ENCODE measurements around the gene TAMM41.

Gene TAMM41

DNA sequence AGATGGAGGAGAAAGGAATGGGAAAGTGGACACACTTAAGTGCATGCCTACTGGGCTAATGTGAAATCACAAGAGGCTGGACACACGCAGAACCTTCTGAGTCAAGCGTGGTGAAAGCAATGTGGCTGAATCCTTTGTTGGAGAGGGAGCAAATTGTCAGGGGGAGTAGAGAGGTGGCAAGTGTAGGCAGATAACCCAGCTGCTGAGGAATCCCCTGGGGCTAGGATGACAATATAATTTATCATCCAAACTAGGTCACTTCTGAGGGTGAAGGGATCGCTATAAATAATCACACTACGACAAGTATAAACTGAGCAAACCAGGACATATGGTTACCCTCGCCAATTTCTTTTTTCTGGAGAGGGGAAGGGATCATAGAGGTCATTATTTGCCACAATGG lies 28.7 kb downstream of the TAMM41 start:
- H3K36me3 ChIP-seq (replicated peaks; ENCODE audit: insufficient read depth, low read length): no peaks in the 10 kb centered on the region
- H3K9ac ChIP-seq (ENCODE audit: low read length): no peak overlapping the region
- no peaks in the 10 kb centered on the region for H3K4me1 ChIP-seq (ENCODE audit: low read length)
- H4K20me1 ChIP-seq (ENCODE audit: insufficient read depth, low read length): no peaks in the 10 kb centered on the region
- DNase-seq: no peak
- no peaks in the 10 kb centered on the region for H3F3A ChIP-seq (ENCODE audit: insufficient read depth, low read length)
- H3K4me3 ChIP-seq (ENCODE audit: low read length): no peak overlapping the region
- H3K27me3 ChIP-seq (replicated peaks; ENCODE audit: insufficient read depth, low read length): no peaks in the 10 kb centered on the region
- no peak overlapping the region for H3K27ac ChIP-seq (ENCODE audit: low read length)
- H3K4me2 ChIP-seq (ENCODE audit: low read depth, low read length): no peak overlapping the region
- H3K9me3 ChIP-seq (replicated peaks; ENCODE audit: insufficient read depth, low read length): no peaks in the 10 kb centered on the region
- H2AFZ ChIP-seq (ENCODE audit: low read length): no peak overlapping the region
- H3K79me2 ChIP-seq (ENCODE audit: low read length): no peaks in the 10 kb centered on the region
- TF ChIP-seq, protein P1, sequence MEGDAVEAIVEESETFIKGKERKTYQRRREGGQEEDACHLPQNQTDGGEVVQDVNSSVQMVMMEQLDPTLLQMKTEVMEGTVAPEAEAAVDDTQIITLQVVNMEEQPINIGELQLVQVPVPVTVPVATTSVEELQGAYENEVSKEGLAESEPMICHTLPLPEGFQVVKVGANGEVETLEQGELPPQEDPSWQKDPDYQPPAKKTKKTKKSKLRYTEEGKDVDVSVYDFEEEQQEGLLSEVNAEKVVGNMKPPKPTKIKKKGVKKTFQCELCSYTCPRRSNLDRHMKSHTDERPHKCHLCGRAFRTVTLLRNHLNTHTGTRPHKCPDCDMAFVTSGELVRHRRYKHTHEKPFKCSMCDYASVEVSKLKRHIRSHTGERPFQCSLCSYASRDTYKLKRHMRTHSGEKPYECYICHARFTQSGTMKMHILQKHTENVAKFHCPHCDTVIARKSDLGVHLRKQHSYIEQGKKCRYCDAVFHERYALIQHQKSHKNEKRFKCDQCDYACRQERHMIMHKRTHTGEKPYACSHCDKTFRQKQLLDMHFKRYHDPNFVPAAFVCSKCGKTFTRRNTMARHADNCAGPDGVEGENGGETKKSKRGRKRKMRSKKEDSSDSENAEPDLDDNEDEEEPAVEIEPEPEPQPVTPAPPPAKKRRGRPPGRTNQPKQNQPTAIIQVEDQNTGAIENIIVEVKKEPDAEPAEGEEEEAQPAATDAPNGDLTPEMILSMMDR (IDR thresholded peaks at IDR 0.05; ENCODE audit: low read length): no peak
- TF ChIP-seq EZH2 (optimal IDR thresholded peaks at IDR 0.05; ENCODE audit: low read depth, low read length): no peak
- TF ChIP-seq EZH2phosphoT487 (IDR thresholded peaks at IDR 0.05; ENCODE audit: low read length): no peak
- H3K9me2 ChIP-seq (replicated peaks; ENCODE audit: insufficient read depth, low read length): no peaks in the 10 kb centered on the region

DNA sequence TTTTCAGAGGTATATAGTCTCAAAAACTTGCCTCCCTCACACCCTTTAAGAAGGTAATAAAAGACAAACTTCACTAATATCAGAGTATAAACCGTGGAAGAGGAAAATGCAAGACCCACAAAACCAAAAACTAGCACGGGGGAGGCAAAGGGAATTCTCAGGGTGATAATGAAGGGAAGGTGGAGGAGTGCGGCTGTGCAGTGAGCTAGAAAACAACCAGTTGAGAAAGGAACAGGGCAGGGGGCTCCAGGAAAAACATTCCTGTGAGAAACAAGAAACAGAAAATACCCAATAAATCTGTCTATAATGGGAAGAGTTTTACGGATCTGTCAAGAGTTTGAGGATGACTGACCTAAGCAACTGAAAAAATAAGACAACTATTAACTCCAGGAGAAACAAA lies 31.6 kb downstream of the TAMM41 start:
- H3K4me3 ChIP-seq (ENCODE audit: low read length): no peak overlapping the region
- H4K20me1 ChIP-seq (ENCODE audit: insufficient read depth, low read length): no peaks in the 10 kb centered on the region
- no peaks in the 10 kb centered on the region for H3K27me3 ChIP-seq (replicated peaks; ENCODE audit: insufficient read depth, low read length)
- no peaks in the 10 kb centered on the region for H3K4me1 ChIP-seq (ENCODE audit: low read length)
- TF ChIP-seq, protein P1 (IDR thresholded peaks at IDR 0.05; ENCODE audit: low read length): no peak
- TF ChIP-seq EZH2phosphoT487 (IDR thresholded peaks at IDR 0.05; ENCODE audit: low read length) (no peak), EZH2 (optimal IDR thresholded peaks at IDR 0.05; ENCODE audit: low read depth, low read length) (no peak)
- H3K9me3 ChIP-seq (replicated peaks; ENCODE audit: insufficient read depth, low read length): no peaks in the 10 kb centered on the region
- no peak overlapping the region for H3K9ac ChIP-seq (ENCODE audit: low read length)
- no peak overlapping the region for H3K4me2 ChIP-seq (ENCODE audit: low read depth, low read length)
- H3K79me2 ChIP-seq (ENCODE audit: low read length): no peaks in the 10 kb centered on the region
- no peak for DNase-seq
- no peak overlapping the region for H2AFZ ChIP-seq (ENCODE audit: low read length)
- no peaks in the 10 kb centered on the region for H3K36me3 ChIP-seq (replicated peaks; ENCODE audit: insufficient read depth, low read length)
- no peak overlapping the region for H3K27ac ChIP-seq (ENCODE audit: low read length)
- no peaks in the 10 kb centered on the region for H3F3A ChIP-seq (ENCODE audit: insufficient read depth, low read length)
- H3K9me2 ChIP-seq (replicated peaks; ENCODE audit: insufficient read depth, low read length): no peaks in the 10 kb centered on the region

DNA sequence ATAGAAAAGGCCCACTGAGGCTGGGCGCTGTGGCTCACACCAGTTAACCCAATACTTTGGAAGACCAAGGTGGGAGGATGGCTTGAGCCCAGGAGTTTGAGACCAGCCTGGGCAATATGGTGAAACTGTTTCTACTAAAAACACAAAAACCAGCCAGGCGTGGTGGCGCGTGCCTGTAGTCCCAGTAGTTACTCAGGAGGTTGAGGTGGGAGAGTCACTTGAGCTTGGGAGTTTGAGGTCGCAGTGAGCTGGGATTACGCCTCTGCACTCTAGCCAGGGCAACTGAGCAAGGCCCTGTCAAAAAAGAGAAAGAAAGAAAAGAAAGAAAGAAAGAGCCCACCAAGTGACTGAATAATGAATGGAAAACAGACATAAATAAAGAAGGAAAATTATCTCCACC lies 32.0 kb downstream of the TAMM41 start:
- Histone ChIP-seq H3K4me3 (ENCODE audit: low read length) (no peak overlapping the region), H3F3A (ENCODE audit: insufficient read depth, low read length) (no peaks in the 10 kb centered on the region), H3K79me2 (ENCODE audit: low read length) (no peaks in the 10 kb centered on the region), H2AFZ (ENCODE audit: low read length) (no peak overlapping the region), H3K4me2 (ENCODE audit: low read depth, low read length) (no peak overlapping the region), H3K9me2 (replicated peaks; ENCODE audit: insufficient read depth, low read length) (no peaks in the 10 kb centered on the region), H4K20me1 (ENCODE audit: insufficient read depth, low read length) (no peaks in the 10 kb centered on the region), H3K4me1 (ENCODE audit: low read length) (no peaks in the 10 kb centered on the region), H3K9ac (ENCODE audit: low read length) (no peak overlapping the region), H3K9me3 (replicated peaks; ENCODE audit: insufficient read depth, low read length) (no peaks in the 10 kb centered on the region), H3K36me3 (replicated peaks; ENCODE audit: insufficient read depth, low read length) (no peaks in the 10 kb centered on the region), H3K27ac (ENCODE audit: low read length) (no peak overlapping the region), H3K27me3 (replicated peaks; ENCODE audit: insufficient read depth, low read length) (no peaks in the 10 kb centered on the region)
- no peak for TF ChIP-seq EZH2phosphoT487 (IDR thresholded peaks at IDR 0.05; ENCODE audit: low read length)
- TF ChIP-seq EZH2 (optimal IDR thresholded peaks at IDR 0.05; ENCODE audit: low read depth, low read length): no peak
- TF ChIP-seq, protein P1 (IDR thresholded peaks at IDR 0.05; ENCODE audit: low read length): no peak
- DNase-seq: no peak

Data from MM.1S (cell line).